ENCODE results near the gene CYP2S1.
A peak's percentile ranks its signal among the peaks of the same experiment; 100 is the strongest.

CYP2S1 gene

GRCh38 chr19:41161903-41162302 lies 31.1 kb upstream of the CYP2S1 start:
- H3K9ac ChIP-seq (ENCODE audit: low read depth, low read length, poor library complexity, severe bottlenecking) = no peak overlapping the region
- TF ChIP-seq EZH2phosphoT487 (IDR thresholded peaks at IDR 0.05; ENCODE audit: borderline replicate concordance) (no peak), CTCF (conservative IDR thresholded peaks at IDR 0.05; ENCODE audit: low read length) (peak; percentile 33; the same call in 1 of the 2 replicates)
- no peaks in the 10 kb centered on the region for H3K27me3 ChIP-seq (ENCODE audit: insufficient read depth, low read length, poor library complexity, severe bottlenecking)
- H3K4me3 ChIP-seq (ENCODE audit: low read length, poor library complexity, severe bottlenecking) = no peak overlapping the region
- H3K9me2 ChIP-seq (replicated peaks; ENCODE audit: low read depth, low read length) = no peaks in the 10 kb centered on the region
- no peaks in the 10 kb centered on the region for H3K9me3 ChIP-seq (ENCODE audit: insufficient read depth, low read depth, low read length)
- no peak overlapping the region for H3K4me2 ChIP-seq (ENCODE audit: low read depth, low read length, poor library complexity, severe bottlenecking)
- no peaks in the 10 kb centered on the region for H3F3A ChIP-seq (ENCODE audit: low read depth)
- no peaks in the 10 kb centered on the region for H3K79me2 ChIP-seq (ENCODE audit: insufficient read depth, low read length)
- H2AFZ ChIP-seq (ENCODE audit: low read length) = no peak overlapping the region
- H4K20me1 ChIP-seq (ENCODE audit: insufficient read depth, low read length, poor library complexity, severe bottlenecking) = no peaks in the 10 kb centered on the region
- no peaks in the 10 kb centered on the region for H3K36me3 ChIP-seq (ENCODE audit: insufficient read depth, low read length)
- H3K4me1 ChIP-seq (ENCODE audit: insufficient read depth, low read length, poor library complexity, severe bottlenecking) = no peaks in the 10 kb centered on the region

GRCh38 chr19:41166944-41167804 lies 25.8 kb upstream of the CYP2S1 start:
- Histone ChIP-seq H3K4me3 (ENCODE audit: low read length, poor library complexity, severe bottlenecking) (no peak overlapping the region), H3K4me1 (ENCODE audit: insufficient read depth, low read length, poor library complexity, severe bottlenecking) (no peaks in the 10 kb centered on the region), H2AFZ (ENCODE audit: low read length) (no peak overlapping the region), H3F3A (ENCODE audit: low read depth) (no peaks in the 10 kb centered on the region), H3K4me2 (ENCODE audit: low read depth, low read length, poor library complexity, severe bottlenecking) (no peak overlapping the region), H3K9ac (ENCODE audit: low read depth, low read length, poor library complexity, severe bottlenecking) (no peak overlapping the region), H4K20me1 (ENCODE audit: insufficient read depth, low read length, poor library complexity, severe bottlenecking) (no peaks in the 10 kb centered on the region), H3K27me3 (ENCODE audit: insufficient read depth, low read length, poor library complexity, severe bottlenecking) (no peaks in the 10 kb centered on the region), H3K79me2 (ENCODE audit: insufficient read depth, low read length) (no peaks in the 10 kb centered on the region), H3K9me3 (ENCODE audit: insufficient read depth, low read depth, low read length) (no peaks in the 10 kb centered on the region), H3K9me2 (replicated peaks; ENCODE audit: low read depth, low read length) (no peaks in the 10 kb centered on the region), H3K36me3 (ENCODE audit: insufficient read depth, low read length) (no peaks in the 10 kb centered on the region)
- TF ChIP-seq CTCF (conservative IDR thresholded peaks at IDR 0.05; ENCODE audit: low read length) (no peak), EZH2phosphoT487 (IDR thresholded peaks at IDR 0.05; ENCODE audit: borderline replicate concordance) (no peak)

- Histone ChIP-seq H3K9ac (ENCODE audit: low read depth, low read length, poor library complexity, severe bottlenecking) (no peak overlapping the region), H3K79me2 (ENCODE audit: insufficient read depth, low read length) (no peaks in the 10 kb centered on the region), H3F3A (ENCODE audit: low read depth) (no peaks in the 10 kb centered on the region), H3K4me1 (ENCODE audit: insufficient read depth, low read length, poor library complexity, severe bottlenecking) (no peaks in the 10 kb centered on the region), H3K4me2 (ENCODE audit: low read depth, low read length, poor library complexity, severe bottlenecking) (no peak overlapping the region), H3K9me2 (replicated peaks; ENCODE audit: low read depth, low read length) (no peaks in the 10 kb centered on the region), H4K20me1 (ENCODE audit: insufficient read depth, low read length, poor library complexity, severe bottlenecking) (no peaks in the 10 kb centered on the region), H3K36me3 (ENCODE audit: insufficient read depth, low read length) (no peaks in the 10 kb centered on the region), H2AFZ (ENCODE audit: low read length) (no peak overlapping the region), H3K9me3 (ENCODE audit: insufficient read depth, low read depth, low read length) (no peaks in the 10 kb centered on the region), H3K27me3 (ENCODE audit: insufficient read depth, low read length, poor library complexity, severe bottlenecking) (no peaks in the 10 kb centered on the region), H3K4me3 (ENCODE audit: low read length, poor library complexity, severe bottlenecking) (no peak overlapping the region)
- TF ChIP-seq CTCF (conservative IDR thresholded peaks at IDR 0.05; ENCODE audit: low read length) = peak; percentile 17; the same call in 1 of the 2 replicates
- TF ChIP-seq EZH2phosphoT487 (IDR thresholded peaks at IDR 0.05; ENCODE audit: borderline replicate concordance) = no peak
These were observed 20.5 kb upstream of the CYP2S1 start for GRCh38 chr19:41172297-41173164.
